ENCODE measurements around the gene GRK2. TPM values are rescaled to one million over a fixed set of nuclear protein-coding genes. Genes with fewer than 3 reads are reported as not detected.

The GRK2 gene
- polyA plus RNA-seq, 1 donor (not counting 4 experiments of a cell fraction or from before 2014, with no cell fraction given): 21.1 TPM

DNA sequence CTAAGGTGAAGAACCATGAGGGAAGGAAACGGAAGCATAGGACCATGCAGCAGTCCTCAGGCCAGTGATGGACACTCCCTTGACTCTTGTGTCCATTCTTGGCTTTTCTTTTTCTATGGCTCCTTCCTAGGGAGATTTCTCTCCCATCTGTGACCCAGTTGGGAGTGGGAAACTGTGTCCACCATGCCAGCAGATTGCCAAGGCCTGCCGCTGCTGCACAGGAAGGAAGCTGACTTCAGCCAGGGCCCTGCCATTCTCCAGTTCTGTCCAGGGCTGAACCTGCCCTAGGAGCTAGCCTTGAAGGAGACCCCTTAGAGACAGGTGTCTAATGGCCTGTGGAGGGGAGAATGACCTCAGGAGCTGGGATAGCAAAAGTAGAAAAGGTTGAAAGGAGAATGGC lies 54.4 kb downstream of the GRK2 start:
- H3K9me1 ChIP-seq (ENCODE audit: control insufficient read depth, extremely low read depth, insufficient read depth, low read length): no peaks in the 10 kb centered on the region
- no peak overlapping the region for H3K9ac ChIP-seq (ENCODE audit: control insufficient read depth, extremely low read depth, insufficient read depth, low read length)
- H3K79me2 ChIP-seq (ENCODE audit: control insufficient read depth, insufficient read depth, low read length): peaks cover 5% of the 10 kb centered on the region
- H3K9me3 ChIP-seq (ENCODE audit: control insufficient read depth, low read depth, low read length): no peaks in the 10 kb centered on the region
- peaks cover 15% of the 10 kb centered on the region for H3K4me1 ChIP-seq (ENCODE audit: control insufficient read depth, extremely low read depth, insufficient read depth, low read length)
- dilution Hi-C loops (cut with MboI; ENCODE audit: extremely low pct_ligation_motif_present, low sequenced_read_pairs): no loop called here
- no peak overlapping the region for H3K27ac ChIP-seq (ENCODE audit: control insufficient read depth, insufficient read depth, low read length)
- H3K36me3 ChIP-seq (ENCODE audit: control insufficient read depth in 2 of 2, extremely low read depth in 1 of 2, insufficient read depth in 2 of 2, low read length in 2 of 2): peaks cover 0 to 4% of the 10 kb centered on the region in 2 experiments
- no peak for DNase-seq (ENCODE audit: low read depth, low spot score)
- no peaks in the 10 kb centered on the region for H3K27me3 ChIP-seq (ENCODE audit: control insufficient read depth, extremely low read depth, insufficient read depth, low read length)
- H4K20me1 ChIP-seq (ENCODE audit: control insufficient read depth, extremely low read depth, insufficient read depth, low read length): no peaks in the 10 kb centered on the region
- no peak overlapping the region for H2AFZ ChIP-seq (ENCODE audit: control insufficient read depth, low read length)
- TF ChIP-seq, protein P1, sequence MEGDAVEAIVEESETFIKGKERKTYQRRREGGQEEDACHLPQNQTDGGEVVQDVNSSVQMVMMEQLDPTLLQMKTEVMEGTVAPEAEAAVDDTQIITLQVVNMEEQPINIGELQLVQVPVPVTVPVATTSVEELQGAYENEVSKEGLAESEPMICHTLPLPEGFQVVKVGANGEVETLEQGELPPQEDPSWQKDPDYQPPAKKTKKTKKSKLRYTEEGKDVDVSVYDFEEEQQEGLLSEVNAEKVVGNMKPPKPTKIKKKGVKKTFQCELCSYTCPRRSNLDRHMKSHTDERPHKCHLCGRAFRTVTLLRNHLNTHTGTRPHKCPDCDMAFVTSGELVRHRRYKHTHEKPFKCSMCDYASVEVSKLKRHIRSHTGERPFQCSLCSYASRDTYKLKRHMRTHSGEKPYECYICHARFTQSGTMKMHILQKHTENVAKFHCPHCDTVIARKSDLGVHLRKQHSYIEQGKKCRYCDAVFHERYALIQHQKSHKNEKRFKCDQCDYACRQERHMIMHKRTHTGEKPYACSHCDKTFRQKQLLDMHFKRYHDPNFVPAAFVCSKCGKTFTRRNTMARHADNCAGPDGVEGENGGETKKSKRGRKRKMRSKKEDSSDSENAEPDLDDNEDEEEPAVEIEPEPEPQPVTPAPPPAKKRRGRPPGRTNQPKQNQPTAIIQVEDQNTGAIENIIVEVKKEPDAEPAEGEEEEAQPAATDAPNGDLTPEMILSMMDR (optimal IDR thresholded peaks at IDR 0.05 in 1 of 3, IDR thresholded peaks at IDR 0.05 in 1 of 3, conservative IDR thresholded peaks at IDR 0.05 in 1 of 3; ENCODE audit: extremely low read depth in 1 of 3, insufficient read depth in 2 of 3, low read length in 3 of 3): no peak
- TF ChIP-seq EZH2 (IDR thresholded peaks at IDR 0.05; ENCODE audit: low read length): no peak
- H3K4me3 ChIP-seq (ENCODE audit: control insufficient read depth in 2 of 3, extremely low read depth in 1 of 3, insufficient read depth in 2 of 3, low read depth in 1 of 3, low read length in 3 of 3): no peak overlapping the region
- FAIRE-seq: no peak
- H3K4me2 ChIP-seq (ENCODE audit: control insufficient read depth, extremely low read depth, insufficient read depth, low read depth, low read length): no peak overlapping the region

DNA sequence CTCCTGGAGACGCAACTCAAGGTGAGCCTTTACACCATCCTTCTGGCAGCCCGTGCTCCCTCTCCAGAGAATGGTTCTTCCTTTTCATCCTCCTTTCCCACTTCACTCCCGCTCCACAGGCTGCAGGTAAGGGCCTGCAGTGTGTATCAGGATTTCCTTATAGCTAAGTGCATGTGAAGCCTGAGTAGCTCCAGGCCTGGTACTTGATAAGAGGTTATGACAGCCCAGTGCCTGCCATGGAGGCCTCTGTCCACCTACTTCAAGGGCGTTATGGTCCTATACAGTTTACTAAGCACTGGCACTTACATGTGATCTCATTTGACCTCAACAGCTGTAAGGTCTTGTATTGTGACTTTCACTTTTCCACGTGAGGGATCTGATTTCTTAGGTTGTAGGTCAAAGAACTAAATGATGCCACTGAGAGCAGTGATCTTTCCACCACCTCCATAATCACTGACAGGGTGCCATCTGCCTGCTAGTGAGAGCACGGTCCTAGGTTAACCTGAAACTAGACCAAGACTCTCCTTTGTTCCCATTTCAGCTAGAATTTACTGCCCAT lies 55.1 kb downstream of the GRK2 start:
- peaks cover 0 to 4% of the 10 kb centered on the region in 2 experiments for H3K36me3 ChIP-seq (ENCODE audit: control insufficient read depth in 2 of 2, extremely low read depth in 1 of 2, insufficient read depth in 2 of 2, low read length in 2 of 2)
- H3K4me2 ChIP-seq (ENCODE audit: control insufficient read depth, extremely low read depth, insufficient read depth, low read depth, low read length): no peak overlapping the region
- no peak overlapping the region for H3K27ac ChIP-seq (ENCODE audit: control insufficient read depth, insufficient read depth, low read length)
- FAIRE-seq: no peak
- peaks cover 5% of the 10 kb centered on the region for H3K79me2 ChIP-seq (ENCODE audit: control insufficient read depth, insufficient read depth, low read length)
- H3K4me3 ChIP-seq (ENCODE audit: control insufficient read depth in 2 of 3, extremely low read depth in 1 of 3, insufficient read depth in 2 of 3, low read depth in 1 of 3, low read length in 3 of 3): no peak overlapping the region
- dilution Hi-C loops (cut with MboI; ENCODE audit: extremely low pct_ligation_motif_present, low sequenced_read_pairs): no loop called here
- no peak overlapping the region for H2AFZ ChIP-seq (ENCODE audit: control insufficient read depth, low read length)
- no peak for DNase-seq (ENCODE audit: low read depth, low spot score)
- H3K9ac ChIP-seq (ENCODE audit: control insufficient read depth, extremely low read depth, insufficient read depth, low read length): no peak overlapping the region
- no peaks in the 10 kb centered on the region for H3K9me1 ChIP-seq (ENCODE audit: control insufficient read depth, extremely low read depth, insufficient read depth, low read length)
- no peak for TF ChIP-seq EZH2 (IDR thresholded peaks at IDR 0.05; ENCODE audit: low read length)
- TF ChIP-seq, protein P1 (optimal IDR thresholded peaks at IDR 0.05 in 1 of 3, IDR thresholded peaks at IDR 0.05 in 1 of 3, conservative IDR thresholded peaks at IDR 0.05 in 1 of 3; ENCODE audit: extremely low read depth in 1 of 3, insufficient read depth in 2 of 3, low read length in 3 of 3): no peak
- no peaks in the 10 kb centered on the region for H3K9me3 ChIP-seq (ENCODE audit: control insufficient read depth, low read depth, low read length)
- H4K20me1 ChIP-seq (ENCODE audit: control insufficient read depth, extremely low read depth, insufficient read depth, low read length): no peaks in the 10 kb centered on the region
- H3K27me3 ChIP-seq (ENCODE audit: control insufficient read depth, extremely low read depth, insufficient read depth, low read length): no peaks in the 10 kb centered on the region
- H3K4me1 ChIP-seq (ENCODE audit: control insufficient read depth, extremely low read depth, insufficient read depth, low read length): peaks cover 13% of the 10 kb centered on the region

All from keratinocyte (primary cell).